A549 (cell line): ENCODE results near the gene NAA38. TPM values are rescaled to one million over a fixed set of nuclear protein-coding genes. Genes with fewer than 3 reads are reported as not detected.

ENCODE experiments used
- ATAC-seq, 2 experiments: fragments of 200-7000 bp in 1 of 2; fragments of >200 bp in 1 of 2; cut with Nextera tagmentation in 1 of 2; cut with Tn5 transposase in 1 of 2; 3 replicates each; pipeline versions ENCODE4 v1.8.0 to v1.9.1; 2018 to 2020; ENCODE audit warnings: mild to moderate bottlenecking in 1 of 2, moderate library complexity in 1 of 2
- CTCF ChIA-PET: fragments of 300-600 bp; sonication (Branson Sonifier 250); formaldehyde crosslinking; extraction: SDS; loops from one replicate; lab custom pipeline; 2021; ENCODE audit warnings: antibody characterized with exemption, inconsistent platforms; lab: Yijun Ruan, JAX
- POLR2A ChIA-PET: fragments of 350-600 bp; formaldehyde crosslinking; extraction: SDS; loops from one replicate; lab custom pipeline; 2021; ENCODE audit warnings: antibody characterized with exemption, inconsistent platforms; lab: Yijun Ruan, JAX
- DNase-seq, 2 experiments: peaks; one replicate each; pipeline versions ENCODE4 v3.0.0 to v3.0.0-alpha.2; 2011 to 2016; ENCODE audit warnings: low read depth in 1 of 2, low spot score in 1 of 2
- FAIRE-seq: peaks from 2 replicates; lab custom pipeline; 2011; peaks lifted over from hg19 to GRCh38; lab: Jason Lieb, UNC
- H3K27ac ChIP-seq, 2 experiments: fragments of >200 bp; sonication (Bioruptor Twin); formaldehyde crosslinking; 3 replicates each; pipeline ENCODE4 v1.5.1; 2016 to 2017
- H3K4me1 ChIP-seq: fragments of >200 bp; sonication (Bioruptor Twin); formaldehyde crosslinking; 3 replicates; pipeline ENCODE4 v1.6.1; 2016
- H3K4me2 ChIP-seq: fragments of >200 bp; sonication (Bioruptor Twin); formaldehyde crosslinking; 3 replicates; pipeline ENCODE4 v1.6.1; 2016
- H3K4me3 ChIP-seq: fragments of >200 bp; sonication (Bioruptor Twin); formaldehyde crosslinking; 3 replicates; pipeline ENCODE4 v1.5.1; 2016
- H3K9me3 ChIP-seq: fragments of >200 bp; sonication (Bioruptor Twin); formaldehyde crosslinking; 3 replicates; pipeline ENCODE4 v1.6.1; 2016
- BHLHE40 ChIP-seq: IDR thresholded peaks from 2 replicates; pipeline ENCODE4 v1.6.1; 2012; ENCODE audit warnings: low read depth, low read length, inconsistent platforms
- CEBPB ChIP-seq, 2 experiments: fragments of >200 bp in 1 of 2; sonication (Bioruptor Twin) in 1 of 2; formaldehyde crosslinking in 1 of 2; IDR thresholded peaks; 2 replicates each; pipeline ENCODE4 v1.6.1; 2012 to 2016
- EHF ChIP-seq: fragments of 250-450 bp; sonication (Bioruptor Pico); IDR thresholded peaks from 2 replicates; pipeline ENCODE4 v1.5.0; 2020; ENCODE audit warnings: mild to moderate bottlenecking
- FOSL2 ChIP-seq, 2 experiments: fragments of 450-650 bp in 1 of 2; fragments of >200 bp in 1 of 2; sonication (Bioruptor Twin) in 1 of 2; formaldehyde crosslinking; IDR thresholded peaks; 2 replicates each; pipeline versions ENCODE4 v1.5.0 to v1.6.1; 2016 to 2020; ENCODE audit warnings: mild to moderate bottlenecking in 1 of 2, moderate library complexity in 1 of 2
- HOXA7 ChIP-seq: fragments of 250-450 bp; sonication (Bioruptor Pico); IDR thresholded peaks from 2 replicates; pipeline ENCODE4 v1.5.0; 2020; ENCODE audit warnings: mild to moderate bottlenecking, moderate library complexity
- MAFK ChIP-seq: fragments of 450-650 bp; IDR thresholded peaks from 2 replicates; pipeline ENCODE4 v1.6.1; 2014; ENCODE audit not compliant: partially characterized antibody
- MYC ChIP-seq: IDR thresholded peaks from 2 replicates; pipeline ENCODE4 v1.6.1; 2012; ENCODE audit warnings: mild to moderate bottlenecking, inconsistent platforms, low read length, improper control_type of control experiment, borderline replicate concordance
- NPAS2 ChIP-seq: fragments of 250-450 bp; sonication (Bioruptor Pico); IDR thresholded peaks from 2 replicates; pipeline ENCODE4 v1.8.0; 2022; ENCODE audit warnings: mild to moderate bottlenecking, moderate library complexity, borderline replicate concordance
- NR3C1 ChIP-seq: fragments of >200 bp; sonication (Bioruptor Twin); formaldehyde crosslinking; IDR thresholded peaks from 3 replicates; pipeline ENCODE4 v1.6.1; 2017
- POLR2A ChIP-seq: IDR thresholded peaks from 2 replicates; pipeline ENCODE4 v1.6.1; 2012; ENCODE audit warnings: mild to moderate bottlenecking, low read length
- RCOR1 ChIP-seq: fragments of 150-350 bp; IDR thresholded peaks from 2 replicates; pipeline ENCODE4 v1.6.1; 2014; ENCODE audit warnings: antibody characterized with exemption, low read length, low read depth
- RFX5 ChIP-seq: fragments of 450-650 bp; IDR thresholded peaks from 2 replicates; pipeline ENCODE4 v1.7.1; 2014; ENCODE audit warnings: antibody characterized with exemption, mild to moderate bottlenecking, moderate library complexity
- RNF2 ChIP-seq: fragments of 200-600 bp; sonication (generic); IDR thresholded peaks from 2 replicates; pipeline ENCODE4 v1.6.1; 2016; ENCODE audit warnings: low read depth, mild to moderate bottlenecking, antibody characterized with exemption, moderate library complexity, borderline replicate concordance
- TP53 ChIP-seq: fragments of 250-450 bp; sonication (Bioruptor Pico); IDR thresholded peaks from 2 replicates; pipeline ENCODE4 v1.5.0; 2021; ENCODE audit warnings: mild to moderate bottlenecking, moderate library complexity
- ZC3H11A ChIP-seq: fragments of 450-650 bp; IDR thresholded peaks from 2 replicates; pipeline ENCODE4 v1.6.1; 2014; ENCODE audit warnings: antibody characterized with exemption, mild to moderate bottlenecking
- ZFP36 ChIP-seq: fragments of 450-650 bp; IDR thresholded peaks from 2 replicates; pipeline ENCODE4 v1.6.1; 2014; ENCODE audit warnings: borderline replicate concordance; ENCODE audit not compliant: partially characterized antibody
- ZNF302 ChIP-seq: fragments of 250-450 bp; sonication (Bioruptor Pico); IDR thresholded peaks from 2 replicates; pipeline ENCODE4 v1.9.0; 2021; ENCODE audit warnings: inconsistent platforms, mild to moderate bottlenecking, moderate library complexity
- WGBS: methylation state at CpG from one replicate; pipeline ENCODE4 v1.1.6; 2017; ENCODE audit errors: missing lambda C conversion rate; 5-methylcytosine and 5-hydroxymethylcytosine counted together
- polyA plus RNA-seq, 4 experiments: library from polyadenylated mRNA; depleted of rRNA in 3 of 4; stranded (reverse); fragments of >200 nt; fragmentation: RNase III in 1 of 4; extraction: RNeasy Plus Mini Kit Qiagen cat#74134 plus additional on column Dnase treatment in 1 of 4; gene quantifications; 2 replicates in 3 of 4; 3 replicates in 1 of 4; pipeline ENCODE4 v1.2.3, GENCODE V29; 2011 to 2017
- TF ChIP-seq, protein P1 (sequence below): fragments of >200 bp; sonication (Bioruptor Twin); formaldehyde crosslinking; IDR thresholded peaks from 3 replicates; pipeline ENCODE4 v1.6.1; 2016
- TF ChIP-seq, protein P2 (sequence below): IDR thresholded peaks from 2 replicates; pipeline ENCODE4 v1.6.1; 2012; ENCODE audit warnings: low read depth, borderline replicate concordance
- TF ChIP-seq, protein P3 (sequence below): IDR thresholded peaks from 2 replicates; pipeline ENCODE4 v1.6.1; 2012
- TF ChIP-seq, protein P4 (sequence below): fragments of 250-450 bp; sonication (Bioruptor Pico); IDR thresholded peaks from 2 replicates; pipeline ENCODE4 v1.5.0; 2021; ENCODE audit warnings: mild to moderate bottlenecking, moderate library complexity, borderline replicate concordance
- TF ChIP-seq, protein P5 (sequence below): fragments of >200 bp; sonication (Bioruptor Twin); formaldehyde crosslinking; IDR thresholded peaks from 2 replicates; pipeline ENCODE4 v1.6.1; 2016

Gene NAA38
- polyA plus RNA-seq, 2 of the 4 experiments (the other 2 are of a cell fraction): 102 to 287 TPM

DNA sequence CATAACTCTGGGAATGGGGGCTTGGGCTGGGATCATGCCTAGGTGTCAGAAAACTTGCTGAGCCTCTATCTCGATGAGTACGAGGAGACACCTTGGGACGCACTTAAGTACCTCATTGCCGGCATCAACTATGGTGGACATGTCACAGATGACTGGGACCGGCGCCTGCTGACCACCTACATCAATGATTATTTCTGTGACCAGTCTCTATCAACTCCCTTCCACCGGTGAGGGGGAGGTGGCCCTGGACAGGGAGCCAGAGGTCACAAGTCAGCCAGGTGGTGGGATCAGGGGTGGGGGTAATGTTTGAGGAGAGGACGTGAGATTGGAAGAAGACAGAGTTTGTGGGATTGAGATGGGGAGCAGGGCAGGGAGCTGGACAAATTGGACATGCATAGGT, 26.7 kb downstream of the NAA38 start:
- Histone ChIP-seq H3K27ac (no peak overlapping the region), H3K9me3 (no peaks in the 10 kb centered on the region), H3K4me1 (peaks cover 4% of the 10 kb centered on the region), H3K4me2 (no peak overlapping the region), H3K4me3 (no peak overlapping the region)
- no peak for FAIRE-seq
- no peak for DNase-seq
- POLR2A ChIA-PET: no interaction called here
- CTCF ChIA-PET: interaction anchor here (0.6 to 25.1 kb wide), 9 partner anchors 1 to 562 kb away, joined by 3 to 677 read pairs (median 15); partner anchors contain the start of genes CNTROB, KDM6B and TRAPPC1
- TF ChIP-seq ZNF302 (CRISPR knock-in tag): no peak
- TF ChIP-seq, protein P1, sequence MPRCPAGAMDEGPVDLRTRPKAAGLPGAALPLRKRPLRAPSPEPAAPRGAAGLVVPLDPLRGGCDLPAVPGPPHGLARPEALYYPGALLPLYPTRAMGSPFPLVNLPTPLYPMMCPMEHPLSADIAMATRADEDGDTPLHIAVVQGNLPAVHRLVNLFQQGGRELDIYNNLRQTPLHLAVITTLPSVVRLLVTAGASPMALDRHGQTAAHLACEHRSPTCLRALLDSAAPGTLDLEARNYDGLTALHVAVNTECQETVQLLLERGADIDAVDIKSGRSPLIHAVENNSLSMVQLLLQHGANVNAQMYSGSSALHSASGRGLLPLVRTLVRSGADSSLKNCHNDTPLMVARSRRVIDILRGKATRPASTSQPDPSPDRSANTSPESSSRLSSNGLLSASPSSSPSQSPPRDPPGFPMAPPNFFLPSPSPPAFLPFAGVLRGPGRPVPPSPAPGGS: no peak
- TF ChIP-seq ZFP36: no peak
- no peak for TF ChIP-seq NPAS2 (CRISPR knock-in tag)
- TF ChIP-seq ZC3H11A: no peak
- TF ChIP-seq HOXA7 (CRISPR knock-in tag): no peak
- no peak for TF ChIP-seq FOSL2 (IDR thresholded peaks at IDR 0.05)
- no peak for TF ChIP-seq FOSL2 (CRISPR knock-in tag; IDR thresholded peaks at IDR 0.05)
- no peak for TF ChIP-seq CEBPB (IDR thresholded peaks at IDR 0.05)
- no peak for TF ChIP-seq TP53 (CRISPR knock-in tag)
- TF ChIP-seq NR3C1: no peak
- no peak for TF ChIP-seq MYC
- no peak for TF ChIP-seq POLR2A
- TF ChIP-seq, protein P2, sequence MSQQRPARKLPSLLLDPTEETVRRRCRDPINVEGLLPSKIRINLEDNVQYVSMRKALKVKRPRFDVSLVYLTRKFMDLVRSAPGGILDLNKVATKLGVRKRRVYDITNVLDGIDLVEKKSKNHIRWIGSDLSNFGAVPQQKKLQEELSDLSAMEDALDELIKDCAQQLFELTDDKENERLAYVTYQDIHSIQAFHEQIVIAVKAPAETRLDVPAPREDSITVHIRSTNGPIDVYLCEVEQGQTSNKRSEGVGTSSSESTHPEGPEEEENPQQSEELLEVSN: no peak
- TF ChIP-seq RCOR1: no peak
- no peak for TF ChIP-seq RFX5
- TF ChIP-seq RNF2: no peak
- TF ChIP-seq, protein P3, sequence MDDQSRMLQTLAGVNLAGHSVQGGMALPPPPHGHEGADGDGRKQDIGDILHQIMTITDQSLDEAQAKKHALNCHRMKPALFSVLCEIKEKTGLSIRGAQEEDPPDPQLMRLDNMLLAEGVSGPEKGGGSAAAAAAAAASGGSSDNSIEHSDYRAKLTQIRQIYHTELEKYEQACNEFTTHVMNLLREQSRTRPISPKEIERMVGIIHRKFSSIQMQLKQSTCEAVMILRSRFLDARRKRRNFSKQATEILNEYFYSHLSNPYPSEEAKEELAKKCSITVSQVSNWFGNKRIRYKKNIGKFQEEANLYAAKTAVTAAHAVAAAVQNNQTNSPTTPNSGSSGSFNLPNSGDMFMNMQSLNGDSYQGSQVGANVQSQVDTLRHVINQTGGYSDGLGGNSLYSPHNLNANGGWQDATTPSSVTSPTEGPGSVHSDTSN: no peak
- no peak for TF ChIP-seq BHLHE40
- 64% methylated on average over 5 of the region's 8 CpGs for WGBS
- ATAC-seq: no peak

DNA sequence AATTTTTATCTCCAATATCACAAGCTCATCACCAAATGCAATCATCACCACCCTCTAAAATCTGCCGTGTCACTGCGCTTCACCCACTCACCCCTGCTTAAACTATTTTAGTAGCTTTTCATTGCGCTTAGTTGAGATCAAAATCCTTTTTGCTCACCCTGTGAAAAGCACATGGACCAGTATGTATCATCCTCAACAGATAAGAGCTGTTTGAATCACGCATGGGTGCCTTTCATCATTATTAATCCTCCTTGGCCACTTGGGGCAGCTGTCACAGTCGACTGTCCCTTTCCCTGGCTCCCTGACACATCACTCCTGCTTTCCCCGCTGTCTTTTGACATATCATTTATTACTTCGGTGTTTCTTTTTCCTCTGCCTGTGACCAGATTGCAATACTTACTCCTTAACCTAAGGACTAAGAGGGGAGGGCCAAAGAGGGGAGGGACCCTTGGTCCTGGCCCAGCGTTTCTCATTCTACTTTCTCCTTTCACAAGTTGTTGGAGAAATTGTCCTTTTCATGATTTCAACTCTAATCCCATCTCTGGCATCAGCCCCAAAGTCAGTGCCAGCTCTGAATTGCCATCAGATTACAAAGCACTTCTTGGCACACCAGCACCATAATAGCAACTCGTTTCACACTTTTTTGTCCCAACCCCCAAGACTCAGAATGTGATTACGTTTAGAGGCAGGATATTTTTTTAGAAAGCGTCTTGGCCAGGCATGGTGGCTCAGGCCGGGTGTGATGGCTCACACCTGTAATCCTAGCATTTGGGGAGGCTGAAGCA, 32.0 kb downstream of the NAA38 start:
- 41% methylated on average over 12 of the region's 12 CpGs for WGBS
- ChIA-PET POLR2A (interaction anchor here (0.7 to 1.1 kb wide), 4 partner anchors 11 to 32 kb away, joined by 3 to 5 read pairs (median 4); partner anchors contain the start of gene NAA38), CTCF (interaction anchor here (0.6 to 24.7 kb wide), 24 partner anchors 9 to 336 kb away, joined by 3 to 677 read pairs (median 4); partner anchors contain the start of genes CYB5D1, DNAH2, KDM6B and NAA38)
- no peaks in the 10 kb centered on the region; the same call in 2 of the 3 replicates for H3K4me1 ChIP-seq
- FAIRE-seq: no peak
- peak; percentile 70 to 78 for ATAC-seq
- TF ChIP-seq, protein P4, sequence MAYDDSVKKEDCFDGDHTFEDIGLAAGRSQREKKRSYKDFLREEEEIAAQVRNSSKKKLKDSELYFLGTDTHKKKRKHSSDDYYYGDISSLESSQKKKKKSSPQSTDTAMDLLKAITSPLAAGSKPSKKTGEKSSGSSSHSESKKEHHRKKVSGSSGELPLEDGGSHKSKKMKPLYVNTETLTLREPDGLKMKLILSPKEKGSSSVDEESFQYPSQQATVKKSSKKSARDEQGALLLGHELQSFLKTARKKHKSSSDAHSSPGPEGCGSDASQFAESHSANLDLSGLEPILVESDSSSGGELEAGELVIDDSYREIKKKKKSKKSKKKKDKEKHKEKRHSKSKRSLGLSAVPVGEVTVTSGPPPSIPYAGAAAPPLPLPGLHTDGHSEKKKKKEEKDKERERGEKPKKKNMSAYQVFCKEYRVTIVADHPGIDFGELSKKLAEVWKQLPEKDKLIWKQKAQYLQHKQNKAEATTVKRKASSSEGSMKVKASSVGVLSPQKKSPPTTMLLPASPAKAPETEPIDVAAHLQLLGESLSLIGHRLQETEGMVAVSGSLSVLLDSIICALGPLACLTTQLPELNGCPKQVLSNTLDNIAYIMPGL (CRISPR knock-in tag): no peak
- TF ChIP-seq, protein P5, sequence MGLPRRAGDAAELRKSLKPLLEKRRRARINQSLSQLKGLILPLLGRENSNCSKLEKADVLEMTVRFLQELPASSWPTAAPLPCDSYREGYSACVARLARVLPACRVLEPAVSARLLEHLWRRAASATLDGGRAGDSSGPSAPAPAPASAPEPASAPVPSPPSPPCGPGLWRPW: no peak
- TF ChIP-seq MAFK (peak; percentile 18), FOSL2 (IDR thresholded peaks at IDR 0.05) (no peak), FOSL2 (CRISPR knock-in tag; IDR thresholded peaks at IDR 0.05) (0 out of 2 replicates have a peak, but pooled peaks have one; percentile 4), EHF (CRISPR knock-in tag) (no peak), CEBPB (IDR thresholded peaks at IDR 0.05) (no peak)
- no peak overlapping the region for H3K4me3 ChIP-seq
- H3K9me3 ChIP-seq: no peaks in the 10 kb centered on the region
- H3K4me2 ChIP-seq: no peak overlapping the region
- DNase-seq: peak; percentile 47 to 67
- H3K27ac ChIP-seq: no peak overlapping the region
